Skeletal muscle tissue (tissue), 4 donors: ENCODE measurements around the gene PRDM16. TPM values are rescaled to one million over a fixed set of nuclear protein-coding genes. Genes with fewer than 3 reads are reported as not detected.

Source experiments
- H3K27ac ChIP-seq: one replicate; pipeline ENCODE4 v1.7.0; 2013; ENCODE audit warnings: mild to moderate bottlenecking, low read depth, low read length, inconsistent platforms
- H3K27me3 ChIP-seq, 3 donors: one replicate each; pipeline ENCODE4 v1.7.0; 2013; ENCODE audit warnings: low read length in 3 of 3; ENCODE audit not compliant: control insufficient read depth in 3 of 3, insufficient read depth in 3 of 3
- H3K36me3 ChIP-seq, 3 donors: one replicate each; pipeline ENCODE4 v1.7.0; 2013; ENCODE audit warnings: low read length in 3 of 3; ENCODE audit not compliant: control insufficient read depth in 3 of 3, insufficient read depth in 3 of 3
- H3K4me1 ChIP-seq, 3 donors: one replicate each; pipeline ENCODE4 v1.7.0; 2013; ENCODE audit warnings: low read length in 3 of 3, mild to moderate bottlenecking in 3 of 3; ENCODE audit not compliant: control insufficient read depth in 3 of 3, insufficient read depth in 3 of 3
- H3K4me3 ChIP-seq, 3 donors: one replicate each; pipeline ENCODE4 v1.7.0; 2013; ENCODE audit warnings: low read length in 3 of 3
- H3K9ac ChIP-seq, 3 donors: one replicate each; pipeline ENCODE4 v1.7.0; 2013; ENCODE audit warnings: low read length in 3 of 3, mild to moderate bottlenecking in 3 of 3, moderate library complexity in 2 of 3, low read depth in 1 of 3
- H3K9me3 ChIP-seq, 3 donors: one replicate each; pipeline ENCODE4 v1.7.0; 2013; ENCODE audit warnings: low read length in 3 of 3; ENCODE audit not compliant: control insufficient read depth in 3 of 3
- total RNA-seq: library from RNA; depleted of rRNA; stranded (reverse); fragments of >200 nt; gene quantifications from one replicate; pipeline ENCODE4 v1.2.3, GENCODE V29; 2014
- donor health status: Osteomylitis.

Gene PRDM16
- total RNA-seq, 1 donor from 2014 or later: 4.7 TPM

DNA sequence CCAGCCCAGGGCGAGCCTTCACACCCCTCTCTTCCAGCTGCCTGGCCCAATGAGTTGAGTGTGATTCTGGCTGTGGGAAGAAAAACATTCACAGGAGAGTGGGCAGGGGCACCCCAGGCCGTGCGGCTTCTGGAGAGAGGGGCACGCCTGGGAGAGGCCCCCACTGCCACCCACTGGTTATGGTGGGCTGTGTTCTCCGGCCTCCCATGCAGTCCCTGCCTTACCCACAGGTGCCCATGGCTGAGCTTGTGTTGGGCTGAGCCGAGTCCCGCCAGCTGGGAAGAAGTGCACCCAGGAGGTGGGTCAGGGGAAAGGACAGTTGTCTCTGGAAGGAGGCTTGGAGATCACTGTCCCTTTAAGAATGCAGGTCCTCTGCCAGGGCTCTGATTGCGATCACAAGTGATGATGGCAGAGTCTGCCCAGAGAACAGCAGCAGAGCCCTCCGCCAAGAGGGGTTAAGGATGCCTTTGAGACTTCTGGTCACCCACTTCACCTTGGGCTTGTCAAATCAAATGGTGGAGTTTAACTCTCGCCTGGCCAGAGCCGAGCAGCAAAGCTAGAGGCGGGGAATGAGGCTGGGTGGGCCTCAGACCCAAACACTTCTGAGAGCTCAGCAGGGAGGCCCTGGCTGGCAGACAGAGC is 260.8 kb downstream of the PRDM16 start:
- no peaks in the 10 kb centered on the region for H3K36me3 ChIP-seq
- H3K4me1 ChIP-seq: peaks cover 6 to 20% (median 19%) of the 10 kb centered on the region in 3 donors
- peaks cover 4 to 14% (median 13%) of the 10 kb centered on the region in 3 donors for H3K27me3 ChIP-seq
- no peak overlapping the region for H3K27ac ChIP-seq
- no peaks in the 10 kb centered on the region for H3K9me3 ChIP-seq
- no peak overlapping the region for H3K4me3 ChIP-seq
- no peak overlapping the region for H3K9ac ChIP-seq

DNA sequence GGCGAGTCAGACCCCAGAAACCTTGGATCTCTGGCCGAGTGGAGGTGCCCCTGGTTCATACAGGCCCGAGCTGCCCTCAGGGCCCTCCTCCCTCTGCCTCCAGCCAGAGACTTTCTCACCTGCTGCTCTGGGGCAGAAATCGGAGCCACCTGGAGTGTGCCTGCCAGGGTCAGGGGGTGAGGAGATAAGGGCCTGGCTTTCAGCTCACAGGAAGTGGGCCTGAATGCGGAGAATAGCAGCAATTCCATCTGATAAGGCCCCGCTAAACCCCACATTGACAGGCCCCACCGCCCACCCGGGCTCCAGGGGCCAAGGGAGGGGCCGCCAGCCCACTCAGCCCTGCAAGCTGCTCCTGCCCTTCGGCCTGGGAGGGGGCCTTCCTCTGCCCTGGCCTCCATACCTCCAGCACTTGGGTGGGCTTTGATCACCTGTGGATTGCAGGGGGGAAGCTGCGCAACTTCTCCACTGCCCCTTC is 261.8 kb downstream of the PRDM16 start:
- H3K9ac ChIP-seq: no peak overlapping the region
- H3K4me1 ChIP-seq: peaks cover 7 to 20% (median 19%) of the 10 kb centered on the region in 3 donors
- H3K36me3 ChIP-seq: no peaks in the 10 kb centered on the region
- peaks cover 4 to 16% (median 5%) of the 10 kb centered on the region in 3 donors for H3K27me3 ChIP-seq
- H3K27ac ChIP-seq: no peak overlapping the region
- H3K9me3 ChIP-seq: no peaks in the 10 kb centered on the region
- H3K4me3 ChIP-seq: no peak overlapping the region

DNA sequence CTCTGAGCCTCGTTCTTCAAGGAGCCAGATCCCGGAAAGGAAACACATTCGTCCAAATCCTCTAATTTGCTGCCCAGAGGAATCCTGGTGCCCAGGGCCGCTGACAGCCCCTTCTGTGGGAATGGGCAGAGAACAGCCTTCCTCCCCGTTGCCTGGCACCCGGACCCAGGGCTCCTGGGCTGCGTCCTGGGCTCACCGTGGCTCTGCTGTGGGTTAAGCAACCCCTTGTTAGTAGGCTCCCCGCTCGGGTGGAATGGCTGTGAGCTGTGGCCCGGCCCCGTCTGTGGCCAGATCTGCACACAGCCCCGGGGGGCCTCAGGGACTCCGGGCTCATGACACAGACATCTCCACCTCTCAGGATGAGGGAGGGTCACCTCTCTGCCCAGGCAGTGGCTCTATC is 262.6 kb downstream of the PRDM16 start:
- Histone ChIP-seq H3K36me3 (no peaks in the 10 kb centered on the region), H3K9me3 (no peaks in the 10 kb centered on the region), H3K9ac (no peak overlapping the region), H3K4me1 (peaks cover 7 to 20% (median 19%) of the 10 kb centered on the region in 3 donors), H3K27ac (no peak overlapping the region), H3K4me3 (no peak overlapping the region), H3K27me3 (peaks cover 4 to 19% (median 8%) of the 10 kb centered on the region in 3 donors)

DNA sequence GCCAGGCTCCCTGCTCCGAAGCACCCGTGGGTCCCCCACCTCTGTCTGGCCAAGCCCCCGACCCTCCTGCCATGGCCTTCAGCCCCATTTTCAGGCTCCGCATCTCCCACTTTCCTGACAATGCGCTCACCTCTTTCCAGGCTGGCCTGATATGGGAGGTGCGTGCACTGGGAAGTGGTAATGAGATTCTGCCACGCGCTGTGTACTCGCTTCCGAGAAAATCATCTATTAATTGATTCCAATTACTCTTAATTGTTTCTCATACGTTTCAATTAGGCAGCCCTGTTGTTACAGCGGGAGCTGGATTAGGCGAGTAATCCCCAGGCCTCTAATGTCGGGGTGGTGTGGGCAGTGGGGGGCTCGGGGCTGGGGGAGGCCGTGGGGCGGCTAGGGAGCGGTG is 263.0 kb downstream of the PRDM16 start:
- H3K9ac ChIP-seq: no peak overlapping the region
- H3K27me3 ChIP-seq: peaks cover 4 to 19% (median 10%) of the 10 kb centered on the region in 3 donors
- peaks cover 7 to 20% (median 19%) of the 10 kb centered on the region in 3 donors for H3K4me1 ChIP-seq
- no peak overlapping the region for H3K4me3 ChIP-seq
- H3K36me3 ChIP-seq: no peaks in the 10 kb centered on the region
- no peak overlapping the region for H3K27ac ChIP-seq
- no peaks in the 10 kb centered on the region for H3K9me3 ChIP-seq

DNA sequence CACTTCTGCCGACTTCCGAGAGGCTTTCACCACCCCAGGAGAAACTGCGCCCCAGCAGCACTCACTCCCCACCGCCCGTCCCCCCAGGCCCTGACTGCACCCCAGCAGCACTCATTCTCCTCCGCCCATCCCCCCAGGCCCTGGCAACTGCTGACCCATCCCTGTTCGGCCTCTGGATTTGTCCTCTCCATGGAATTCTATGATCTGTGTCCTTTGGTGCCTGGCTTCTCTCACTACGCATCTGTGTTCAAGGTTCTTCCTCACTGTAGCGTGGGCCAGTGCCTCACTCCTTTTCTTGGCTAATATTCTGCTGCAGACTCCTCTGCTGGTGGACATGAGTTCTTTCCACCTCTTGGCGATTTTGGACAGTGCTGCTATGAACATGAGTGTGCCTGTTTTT is 263.7 kb downstream of the PRDM16 start:
- Histone ChIP-seq H3K36me3 (no peaks in the 10 kb centered on the region), H3K27ac (no peak overlapping the region), H3K27me3 (peaks cover 4 to 19% (median 10%) of the 10 kb centered on the region in 3 donors), H3K9ac (no peak overlapping the region), H3K4me3 (no peak overlapping the region), H3K9me3 (no peaks in the 10 kb centered on the region), H3K4me1 (peaks cover 7 to 20% (median 19%) of the 10 kb centered on the region in 3 donors)

DNA sequence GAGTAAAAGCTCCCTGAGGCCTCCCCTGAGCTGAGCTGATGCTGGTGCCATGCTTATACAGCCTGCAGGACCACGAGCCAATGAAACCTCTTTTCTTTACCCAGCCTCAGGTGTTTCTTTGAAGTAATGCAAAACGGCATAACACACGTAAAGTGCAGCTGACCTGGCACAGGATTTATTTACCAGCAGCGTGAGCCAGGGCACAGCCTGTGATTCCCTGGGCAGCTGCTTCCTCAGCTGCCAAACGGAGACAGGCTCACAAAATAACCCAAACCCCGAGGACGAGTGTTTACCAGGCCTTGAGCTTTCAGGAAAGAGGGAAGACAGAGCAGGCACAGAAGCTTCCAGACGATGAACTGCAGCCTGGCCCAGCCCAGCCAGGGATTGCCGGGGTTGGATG is 264.9 kb downstream of the PRDM16 start:
- Histone ChIP-seq H3K27me3 (peaks cover 4 to 24% (median 12%) of the 10 kb centered on the region in 3 donors), H3K9me3 (no peaks in the 10 kb centered on the region), H3K9ac (peak overlapping the region in 1 of 3 donors; percentile 62), H3K36me3 (no peaks in the 10 kb centered on the region), H3K4me3 (no peak overlapping the region), H3K4me1 (peaks cover 7 to 20% (median 19%) of the 10 kb centered on the region in 3 donors), H3K27ac (peak overlapping the region; percentile 19)

DNA sequence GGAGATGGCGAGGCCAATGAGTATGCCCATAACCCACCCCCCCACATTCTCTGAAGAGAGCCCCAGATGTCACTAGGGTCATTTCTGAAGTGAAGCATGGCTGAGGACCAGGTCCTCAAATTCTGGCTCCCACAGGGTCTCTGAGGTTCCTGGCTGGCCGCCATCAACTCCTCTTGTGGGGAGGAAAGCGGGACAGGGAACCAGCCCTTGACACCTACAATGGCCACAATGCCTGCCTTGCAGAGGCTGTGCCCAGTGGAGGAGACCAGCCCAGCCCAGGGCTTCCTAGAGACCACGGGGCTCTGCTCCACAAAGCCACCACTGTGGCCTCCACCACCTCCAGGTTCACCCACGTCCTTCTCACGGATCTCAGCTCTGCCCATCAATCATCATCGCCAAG is 265.4 kb downstream of the PRDM16 start:
- Histone ChIP-seq H3K4me1 (peaks cover 7 to 20% (median 19%) of the 10 kb centered on the region in 3 donors), H3K27me3 (peaks cover 4 to 26% (median 16%) of the 10 kb centered on the region in 3 donors), H3K27ac (peak overlapping the region; percentile 19), H3K9me3 (no peaks in the 10 kb centered on the region), H3K4me3 (no peak overlapping the region), H3K36me3 (no peaks in the 10 kb centered on the region), H3K9ac (no peak overlapping the region)

DNA sequence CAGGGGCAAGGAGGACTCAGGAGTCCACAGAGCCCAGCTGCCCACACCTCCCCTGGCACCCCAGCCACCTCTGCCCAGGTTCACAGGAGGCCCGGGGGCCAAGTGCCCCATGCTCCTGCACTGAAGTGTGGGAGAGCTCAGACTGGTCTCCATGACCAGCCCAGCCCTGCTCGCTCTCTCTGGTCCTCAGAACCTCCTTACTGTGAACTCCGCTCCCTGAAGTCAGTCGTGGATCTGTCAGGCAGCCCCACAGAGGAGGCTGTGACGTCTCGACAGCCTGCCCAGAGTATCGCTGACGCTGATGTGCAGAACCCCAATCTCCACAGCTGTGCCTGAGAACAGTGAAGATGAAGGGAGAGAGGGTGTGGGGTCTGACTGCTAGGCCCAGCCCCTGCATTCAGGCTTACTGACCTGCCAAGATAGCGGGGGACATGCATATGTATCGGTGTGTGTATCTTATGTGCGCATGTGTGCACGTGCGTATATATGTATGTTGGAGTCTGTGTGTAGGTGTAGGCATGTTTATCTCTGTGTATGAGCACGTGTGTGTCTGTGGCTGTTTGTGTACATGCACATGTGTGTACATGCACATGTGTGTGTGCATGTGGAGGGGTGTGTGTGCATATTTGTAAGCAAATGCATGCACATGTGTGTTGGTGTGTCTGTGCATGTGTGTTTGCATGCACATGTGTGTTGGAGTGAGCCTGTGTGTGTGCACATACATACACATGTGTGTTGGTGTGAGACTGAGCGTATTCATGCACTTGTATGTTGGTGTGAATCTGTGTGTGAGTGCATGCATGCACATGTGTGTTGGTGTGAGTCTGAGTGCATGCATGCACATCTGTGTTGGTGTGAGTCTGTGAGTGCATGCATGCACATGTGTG is 267.0 kb downstream of the PRDM16 start:
- Histone ChIP-seq H3K27me3 (peaks cover 4 to 37% (median 21%) of the 10 kb centered on the region in 3 donors), H3K27ac (no peak overlapping the region), H3K9ac (no peak overlapping the region), H3K4me1 (peaks cover 7 to 19% (median 17%) of the 10 kb centered on the region in 3 donors), H3K4me3 (no peak overlapping the region), H3K9me3 (no peaks in the 10 kb centered on the region), H3K36me3 (no peaks in the 10 kb centered on the region)

DNA sequence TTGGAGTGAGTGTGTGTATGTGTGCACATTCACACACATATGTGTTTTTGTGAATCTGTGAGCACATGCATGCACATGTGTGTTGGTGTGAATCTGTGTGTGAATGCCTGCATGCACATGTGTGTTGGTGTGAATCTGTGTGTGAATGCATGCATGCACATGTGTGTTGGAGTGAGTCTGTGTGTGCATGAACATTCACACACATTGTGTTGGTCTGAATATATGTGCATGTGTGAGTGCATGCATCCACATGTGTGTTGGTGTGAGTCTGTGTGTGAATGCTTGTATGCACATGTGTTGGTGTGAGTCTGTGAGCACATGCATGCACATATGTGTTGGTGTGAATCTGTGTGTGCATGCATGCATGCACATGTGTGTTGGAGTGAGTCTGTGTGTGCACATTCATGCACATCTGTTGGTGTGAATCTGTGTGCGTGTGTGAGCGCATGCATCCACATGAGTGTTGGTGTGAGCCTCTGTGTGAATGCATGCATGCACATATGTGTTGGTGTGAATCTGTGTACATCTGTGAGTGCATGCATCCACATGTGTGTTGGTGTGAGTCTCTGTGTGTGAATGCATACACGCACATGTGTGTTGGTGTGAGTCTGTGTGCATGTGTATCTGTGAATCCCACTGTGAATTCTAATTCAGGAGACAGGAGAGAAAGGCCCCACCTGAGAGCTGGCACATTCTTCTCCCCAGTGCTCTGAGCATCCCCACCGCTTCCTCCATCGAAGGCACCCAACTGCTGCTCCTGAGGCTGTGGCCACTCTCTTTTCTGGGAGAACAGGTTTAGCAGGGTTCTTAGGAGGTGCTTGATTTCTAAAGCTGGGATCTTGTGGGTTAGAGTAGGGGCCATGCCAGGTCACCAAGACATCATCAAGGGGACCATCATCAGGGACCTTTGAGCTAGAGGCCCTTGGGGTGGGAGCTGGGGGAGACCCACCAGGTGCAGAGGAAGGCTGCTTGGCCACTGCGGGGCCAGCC is 267.9 kb downstream of the PRDM16 start:
- Histone ChIP-seq H3K9me3 (no peaks in the 10 kb centered on the region), H3K27ac (no peak overlapping the region), H3K36me3 (no peaks in the 10 kb centered on the region), H3K4me1 (peaks cover 7 to 19% (median 17%) of the 10 kb centered on the region in 3 donors), H3K9ac (no peak overlapping the region), H3K27me3 (peaks cover 4 to 41% (median 25%) of the 10 kb centered on the region in 3 donors), H3K4me3 (no peak overlapping the region)
